ENCODE data around the gene ZNF581.

ZNF581 gene

GRCh38 chr19:55654323-55654867 is 10.9 kb downstream of the ZNF581 start:
- no peak for TF ChIP-seq CTCF (IDR thresholded peaks at IDR 0.05; ENCODE audit: insufficient read depth, low read depth, low read length, missing control alignments)
- peak; percentile 100 for DNase-seq (ENCODE audit: low read depth)
- H3K4me3 ChIP-seq (ENCODE audit: low read depth, low read length) = peak overlapping the region; percentile 82

DNA sequence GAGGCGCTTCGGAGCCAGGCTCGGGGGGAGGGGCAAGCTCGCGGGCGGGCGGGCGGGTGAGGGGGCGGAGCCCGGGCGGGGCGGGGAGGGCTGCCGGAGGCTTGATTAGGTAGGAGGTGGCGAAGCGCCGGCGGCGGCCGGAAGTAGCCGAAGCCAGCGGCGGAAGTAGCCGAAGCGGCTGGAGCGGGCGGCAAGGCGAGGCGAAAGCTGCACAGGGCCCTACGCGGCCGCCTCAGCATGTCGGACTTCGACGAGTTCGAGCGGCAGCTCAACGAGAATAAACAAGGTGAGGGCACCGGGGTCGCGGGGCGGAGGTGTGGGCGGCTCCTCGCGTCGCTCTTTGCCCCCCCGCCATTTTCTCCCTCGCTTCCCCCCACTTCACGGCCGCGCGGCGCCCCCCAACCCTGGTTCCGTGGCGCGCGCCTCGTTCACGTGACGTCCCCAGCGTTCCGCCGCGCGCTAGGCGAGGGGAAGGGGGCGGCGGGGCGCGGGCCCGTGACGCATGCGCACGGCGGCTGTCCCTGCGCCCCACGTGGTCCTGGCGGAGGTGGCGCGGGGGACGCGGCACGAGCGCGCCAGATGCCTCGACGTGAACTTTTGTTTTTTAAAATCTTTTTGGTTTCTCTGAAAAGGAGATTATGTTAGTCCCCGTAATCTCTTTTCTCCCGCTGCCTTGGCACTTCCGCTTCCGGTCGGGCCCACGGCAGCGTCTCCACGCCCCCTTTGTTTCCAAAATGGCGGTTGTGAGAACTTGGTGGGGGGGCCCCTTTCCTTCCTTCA is 11.6 kb downstream of the ZNF581 start, which contains the start of gene U2AF2:
TSS of gene U2AF2 (plus strand) at position 168 of the 780 bp plus-strand sequence. CDS start at position 238, 70 bp downstream.
- peak; percentile 97 for DNase-seq (ENCODE audit: low read depth)
- TF ChIP-seq CTCF (IDR thresholded peaks at IDR 0.05; ENCODE audit: insufficient read depth, low read depth, low read length, missing control alignments) = no peak
- peak within 1 kb of the TSS; percentile 82 for H3K4me3 ChIP-seq (ENCODE audit: low read depth, low read length)

- peak overlapping the region; percentile 72 for H3K4me3 ChIP-seq (ENCODE audit: low read depth, low read length)
- DNase-seq (ENCODE audit: low read depth) = no peak
- no peak for TF ChIP-seq CTCF (IDR thresholded peaks at IDR 0.05; ENCODE audit: insufficient read depth, low read depth, low read length, missing control alignments)
Measured at GRCh38 chr19:55655648-55656040, 12.2 kb downstream of the ZNF581 start.

- H3K4me3 ChIP-seq (ENCODE audit: low read depth, low read length) = peak overlapping the region; percentile 72
- TF ChIP-seq CTCF (IDR thresholded peaks at IDR 0.05; ENCODE audit: insufficient read depth, low read depth, low read length, missing control alignments) = no peak
Measured at GRCh38 chr19:55656552-55656951, 13.1 kb downstream of the ZNF581 start.

GRCh38 chr19:55656988-55657747 is 13.7 kb downstream of the ZNF581 start:
- no peak for TF ChIP-seq CTCF (IDR thresholded peaks at IDR 0.05; ENCODE audit: insufficient read depth, low read depth, low read length, missing control alignments)
- H3K4me3 ChIP-seq (ENCODE audit: low read depth, low read length) = peak overlapping the region; percentile 72

More at GRCh38 chr19:55656552-55656951, 13.1 kb downstream of the ZNF581 start:
- no peak for DNase-seq (ENCODE audit: low read depth)

GRCh38 chr19:55658846-55659459 is 15.5 kb downstream of the ZNF581 start:
- DNase-seq (ENCODE audit: low read depth) = no peak
- TF ChIP-seq CTCF (IDR thresholded peaks at IDR 0.05; ENCODE audit: insufficient read depth, low read depth, low read length, missing control alignments) = no peak
- H3K4me3 ChIP-seq (ENCODE audit: low read depth, low read length) = no peak overlapping the region

More at GRCh38 chr19:55656988-55657747, 13.7 kb downstream of the ZNF581 start:
- DNase-seq (ENCODE audit: low read depth) = peak; percentile 61

Measured in GM12865 (cell line).